ENCODE data around the gene DCAF16.

DCAF16 gene

DNA sequence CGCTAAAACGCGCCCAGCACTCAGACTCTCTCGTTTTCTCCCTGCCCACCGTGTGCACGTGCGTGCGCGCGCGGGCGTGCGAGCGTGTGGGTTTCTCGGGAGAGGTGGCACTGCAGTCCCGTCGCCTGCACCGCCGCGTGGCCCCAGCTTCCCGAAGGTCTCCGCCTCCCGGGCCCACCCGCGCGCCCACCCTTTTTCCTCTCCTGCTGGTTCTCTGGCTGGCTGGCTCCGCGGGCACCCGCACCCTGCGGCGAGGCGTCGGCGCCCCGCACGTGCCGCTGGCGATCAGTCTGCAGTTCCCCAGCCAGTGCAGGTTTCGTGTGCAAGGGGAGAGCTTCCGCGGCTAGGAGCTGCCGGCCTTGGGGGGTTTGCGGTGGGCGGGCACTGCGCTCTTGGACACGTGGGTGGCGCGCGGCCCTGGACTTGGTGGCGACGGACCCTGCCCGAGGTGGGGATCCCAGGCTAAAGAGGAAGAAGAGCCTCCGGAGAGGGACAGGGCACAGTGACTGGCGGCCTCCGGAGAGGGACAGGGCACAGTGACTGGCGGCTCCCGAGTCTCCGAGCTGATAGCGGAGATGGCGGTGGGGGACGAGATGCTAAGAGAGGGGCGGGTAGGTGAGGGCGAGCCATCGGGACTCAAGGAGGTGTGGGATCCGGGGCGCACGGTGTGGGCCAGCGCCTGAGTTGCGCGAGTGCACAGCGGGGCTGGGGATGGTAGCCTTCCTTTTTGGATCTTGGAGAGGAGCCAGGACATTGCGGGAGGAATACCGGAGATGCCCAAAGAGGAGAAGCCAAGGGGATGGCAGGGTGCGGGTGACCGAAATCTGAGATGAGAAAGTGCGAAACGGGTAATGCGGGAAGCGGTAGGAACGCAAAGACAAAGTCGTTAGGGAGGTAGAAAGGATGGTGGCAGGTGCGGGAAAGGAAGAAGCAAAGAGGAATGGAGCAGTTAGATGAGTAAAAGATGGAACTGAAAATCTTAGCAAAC is 29.0 kb downstream of the DCAF16 start, which contains the start of gene FAM184B:
Gene FAM184B, minus strand, starts transcription at position 322 of the 988 bp plus-strand sequence. CDS start 322 bp downstream, outside the sequence.
- peak; percentile 14 for DNase-seq

DNA sequence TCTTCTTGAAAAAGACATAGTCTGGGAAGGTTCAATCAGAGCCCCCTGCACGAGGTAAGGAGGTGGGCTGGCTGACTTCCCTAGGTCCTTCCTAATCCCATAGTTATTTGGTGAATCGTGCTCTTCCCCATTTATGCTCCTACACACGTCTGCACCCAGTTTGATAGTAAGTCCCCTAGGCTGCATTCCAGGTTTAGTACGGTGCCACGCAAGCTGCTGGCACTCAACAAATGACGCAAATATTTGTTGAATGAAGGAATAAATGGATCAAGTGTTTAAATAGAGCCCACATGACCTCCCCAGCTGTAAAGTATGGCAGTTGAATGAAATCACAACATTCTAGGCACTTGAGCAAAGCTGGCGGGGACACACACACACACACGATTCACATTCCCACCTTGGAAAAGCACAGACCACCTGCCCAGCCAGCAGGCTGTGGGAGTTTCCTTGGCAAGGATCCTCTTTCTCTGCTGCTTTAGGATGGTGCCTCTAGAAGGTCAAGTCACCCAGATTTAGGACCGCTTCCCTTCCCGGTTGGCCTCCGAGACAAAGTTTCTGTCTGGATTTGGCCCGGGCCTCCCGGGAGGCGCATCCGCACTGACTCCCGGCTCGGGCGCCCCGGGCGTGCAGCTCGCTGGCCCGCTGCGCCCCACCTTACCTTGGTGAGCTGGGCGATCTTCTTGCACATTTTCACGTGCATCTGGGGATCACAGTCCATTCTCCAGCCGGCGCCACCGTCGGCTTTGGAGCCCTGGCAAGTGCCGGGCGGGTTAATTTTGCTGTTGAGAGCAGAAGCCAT is 29.9 kb downstream of the DCAF16 start:
- peak; percentile 57 for DNase-seq

DNA sequence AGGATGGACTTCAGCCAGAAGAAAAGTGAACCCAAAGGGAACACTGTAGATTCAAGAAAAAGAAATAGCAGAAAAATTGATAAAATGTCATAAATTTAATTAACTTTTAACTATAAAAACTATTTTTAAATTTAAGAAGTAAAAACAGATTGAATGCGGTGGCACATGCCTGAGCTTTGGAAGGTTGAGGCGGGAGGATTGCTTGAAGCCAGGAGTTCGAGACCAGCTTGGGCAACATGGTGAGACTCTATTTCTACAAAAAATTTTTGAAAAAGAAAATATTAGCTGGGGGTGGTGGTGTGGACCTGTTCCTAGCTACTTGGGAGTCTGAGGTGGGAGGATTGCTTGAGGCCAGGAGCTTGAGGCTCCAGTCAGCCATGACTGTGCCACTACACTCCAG is 32.1 kb downstream of the DCAF16 start:
- no peak for DNase-seq

DNA sequence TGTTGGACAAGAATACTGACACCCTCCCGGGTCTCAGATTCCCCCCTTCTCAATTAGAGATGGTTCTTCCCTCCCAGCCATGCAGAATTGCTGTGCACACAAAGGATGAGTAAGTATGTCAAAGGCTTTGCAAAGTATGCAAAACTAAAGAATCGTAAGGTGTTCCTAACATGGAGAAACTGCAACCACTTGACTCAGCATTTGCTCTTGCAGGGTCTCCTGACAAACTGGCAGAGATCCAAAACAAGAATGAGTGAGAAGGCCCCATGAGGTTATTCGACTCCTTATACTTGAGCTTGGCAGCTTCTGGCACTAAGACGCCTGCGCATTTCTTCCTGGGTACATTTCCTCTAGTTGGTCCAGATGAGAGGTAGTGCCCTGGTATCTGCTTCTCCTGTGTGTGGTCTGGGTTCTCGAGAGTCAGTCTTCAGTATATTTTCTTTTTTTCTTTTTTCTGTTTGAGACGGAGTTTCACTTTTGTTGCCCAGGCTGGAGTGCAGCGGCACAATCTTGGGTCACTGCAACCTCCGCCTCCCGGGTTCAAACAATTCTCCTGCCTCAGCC is 37.3 kb downstream of the DCAF16 start:
- no peak for DNase-seq

DNA sequence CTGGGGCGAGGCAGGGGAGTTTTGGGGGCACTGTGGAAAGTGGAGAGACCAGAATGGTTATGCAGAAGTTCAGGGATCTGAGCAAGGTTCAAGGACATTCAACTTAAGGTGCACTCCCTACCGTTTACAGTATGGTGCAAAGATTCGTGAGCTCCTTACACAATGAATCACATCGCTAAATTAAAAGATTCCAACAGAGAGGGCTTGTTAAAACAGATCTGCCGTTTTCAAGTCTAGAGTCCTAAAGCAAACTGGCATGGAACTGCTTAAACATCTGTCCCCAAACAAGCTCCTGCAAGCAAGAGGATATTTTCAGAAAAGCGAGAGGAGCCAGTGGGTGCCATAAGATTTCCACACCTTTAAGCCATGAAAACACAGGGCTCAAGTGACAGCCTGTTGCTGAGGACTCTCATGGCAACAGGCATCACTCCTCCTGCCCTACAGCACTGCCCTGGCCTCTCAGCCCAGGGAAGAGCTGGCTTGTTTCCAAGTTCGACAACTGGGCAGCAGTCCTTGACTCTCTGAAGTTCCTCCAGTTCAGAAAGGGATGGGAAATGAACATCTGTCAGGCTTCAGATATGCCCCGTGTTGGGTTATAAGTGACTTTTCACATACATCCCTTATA is 39.2 kb downstream of the DCAF16 start:
- DNase-seq, result no peak

DNA sequence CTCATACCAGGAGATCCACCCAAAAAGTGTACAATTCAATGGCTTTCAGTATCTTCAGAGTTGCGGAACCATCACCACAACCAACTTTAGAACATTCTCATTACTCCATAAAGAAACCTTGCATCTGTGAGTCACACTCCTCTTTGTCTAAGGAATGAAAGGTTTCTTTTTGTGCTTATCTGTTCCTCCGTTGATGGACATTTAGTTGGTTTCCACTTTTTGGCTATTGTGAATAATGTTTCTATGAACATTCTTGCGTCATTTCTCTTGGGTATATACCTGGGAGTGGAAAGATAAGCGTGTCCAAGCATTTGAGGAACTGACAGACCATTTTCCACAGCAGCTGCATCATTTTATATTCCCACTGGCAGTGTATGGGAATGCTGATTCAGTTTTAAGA is 39.7 kb downstream of the DCAF16 start:
- DNase-seq, result no peak

DNA sequence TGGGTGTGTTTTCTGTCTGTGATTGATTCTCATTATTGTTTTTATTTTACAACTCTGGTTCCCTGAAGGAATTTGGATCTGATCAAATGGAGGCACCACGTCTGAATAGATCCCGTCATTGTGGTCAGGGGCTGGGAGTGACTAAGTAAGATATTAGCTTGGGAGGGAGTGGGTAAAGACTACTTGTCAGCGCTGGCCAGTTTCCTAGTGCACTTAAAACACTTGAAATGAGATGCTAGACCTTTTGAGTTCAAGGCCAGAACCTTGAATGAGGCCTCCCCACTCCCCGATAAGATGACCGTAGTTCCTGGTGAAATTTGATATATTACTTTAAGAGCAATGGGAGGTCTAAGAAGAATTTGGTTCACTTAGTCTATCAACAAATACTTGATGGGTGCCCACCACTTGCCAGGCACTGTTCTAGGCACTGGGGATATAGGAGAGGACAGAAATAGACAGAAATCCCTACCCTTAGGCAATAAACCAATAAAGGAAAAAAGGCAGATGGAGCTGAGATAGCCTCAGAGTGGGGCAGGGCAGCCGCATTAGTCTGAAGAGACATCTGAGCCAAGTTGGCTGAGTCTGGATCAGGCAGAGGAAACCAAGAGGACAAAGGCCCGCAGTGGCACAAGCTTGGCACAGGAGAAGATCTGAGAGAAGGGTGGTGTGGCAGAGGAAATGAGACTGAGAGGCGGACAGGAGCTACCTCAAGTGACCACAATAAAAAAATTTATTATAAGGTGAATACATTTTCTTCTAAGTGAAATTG is 41.0 kb downstream of the DCAF16 start:
- no peak for DNase-seq

DNA sequence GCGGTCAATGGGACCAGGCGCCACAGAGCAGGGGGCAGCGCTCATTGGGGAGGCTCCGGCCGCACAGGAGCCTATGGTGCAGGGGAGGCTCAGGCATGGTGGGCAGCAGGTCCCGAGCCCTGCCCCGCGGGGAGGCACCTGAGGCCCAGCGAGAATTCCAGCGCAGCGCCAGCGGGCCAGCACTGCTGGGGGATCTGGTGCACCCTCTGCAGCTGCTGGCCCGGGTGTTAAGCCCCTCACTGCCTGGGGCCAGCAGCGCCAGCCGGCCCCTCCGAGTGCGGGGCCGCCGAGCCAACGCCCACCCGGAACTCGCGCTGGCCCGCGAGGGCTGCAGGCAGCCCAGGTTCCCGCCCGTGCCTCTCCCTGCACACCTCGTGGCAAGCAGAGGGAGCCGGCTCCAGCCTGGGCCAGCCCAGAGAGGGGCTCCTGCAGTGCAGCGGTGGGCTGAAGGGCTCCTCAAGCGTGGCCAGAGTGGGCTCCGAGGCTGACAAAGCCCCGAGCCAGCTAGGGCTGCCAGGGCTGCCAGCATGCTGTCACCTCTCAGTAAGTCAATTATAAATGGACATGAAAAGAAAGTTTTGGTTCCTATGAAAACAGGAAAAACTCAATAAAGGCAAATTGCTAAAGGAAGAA is 43.6 kb downstream of the DCAF16 start:
- no peak for DNase-seq

DNA sequence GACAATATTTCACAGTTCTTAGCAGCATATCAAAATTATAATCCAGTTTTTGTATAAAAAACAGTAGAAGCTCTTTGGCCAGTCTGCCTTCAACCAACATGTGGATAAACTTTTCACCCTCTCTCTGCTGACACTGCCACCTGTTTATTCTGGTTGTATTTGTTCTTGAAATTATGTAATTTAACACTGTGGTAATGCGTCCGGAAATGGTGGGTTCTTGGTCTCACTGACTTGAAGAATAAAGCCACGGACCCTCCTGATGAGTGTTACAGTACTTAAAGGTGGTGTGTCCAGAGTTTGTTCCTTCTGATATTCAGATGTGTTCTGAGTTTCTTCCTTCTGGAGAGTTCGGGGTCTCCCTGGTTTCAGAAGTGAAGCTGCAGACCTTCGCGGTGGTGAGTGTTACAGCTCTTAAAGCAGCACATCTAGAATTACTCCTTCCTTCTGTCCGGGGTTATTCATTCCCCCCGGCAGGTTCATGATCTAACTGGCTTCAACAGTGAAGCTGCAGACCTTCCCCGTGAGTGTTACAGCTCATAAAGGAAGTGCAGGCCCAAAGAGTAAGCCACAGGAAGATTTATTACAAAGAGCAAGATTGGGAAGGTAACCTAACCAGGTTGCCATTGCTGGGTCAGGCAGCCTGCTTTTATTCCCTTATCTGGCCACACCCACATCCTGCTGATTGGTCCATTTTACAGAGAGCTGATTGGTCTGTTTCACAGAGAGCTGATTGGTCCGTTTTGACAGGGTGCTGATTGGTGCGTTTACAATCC is 44.9 kb downstream of the DCAF16 start:
- no peak for DNase-seq

DNA sequence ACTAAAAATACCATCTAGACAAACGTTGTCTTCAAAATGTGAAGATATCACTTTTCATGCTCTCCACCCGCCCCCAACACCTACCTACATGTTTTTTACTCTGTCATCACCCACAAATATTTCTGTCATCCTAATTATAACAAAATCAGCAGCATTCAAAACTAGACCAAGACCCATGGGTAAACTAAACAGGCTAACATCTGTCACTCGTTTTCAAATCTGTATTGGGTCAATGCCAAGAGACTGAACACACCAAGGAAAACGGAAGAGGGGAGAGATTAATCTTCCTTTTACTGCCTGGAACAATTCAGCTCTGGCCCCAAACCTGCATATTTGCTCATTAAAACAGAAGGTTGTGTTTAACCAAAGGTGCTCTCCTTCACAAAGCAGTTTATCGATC is 46.6 kb downstream of the DCAF16 start:
- DNase-seq, result no peak

DNA sequence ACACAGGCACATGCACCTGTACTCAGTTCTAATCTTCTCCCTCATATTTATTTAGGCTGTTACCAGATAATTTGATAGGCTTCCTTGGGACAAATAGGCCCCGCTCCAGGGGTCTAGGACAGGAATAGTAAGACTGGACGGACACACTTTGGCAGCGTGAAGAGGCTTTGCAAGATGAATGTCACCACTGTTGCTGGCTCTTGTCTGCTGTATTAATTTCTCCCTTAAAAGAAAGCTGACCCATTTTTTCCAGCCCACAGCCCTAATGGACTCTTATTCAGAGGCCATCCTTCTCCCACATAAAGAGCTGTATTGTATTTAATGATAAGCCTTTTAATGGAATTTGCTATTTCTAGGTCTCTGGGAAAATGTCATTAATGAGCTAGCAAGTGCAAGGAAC is 47.1 kb downstream of the DCAF16 start:
- no peak for DNase-seq

DNA sequence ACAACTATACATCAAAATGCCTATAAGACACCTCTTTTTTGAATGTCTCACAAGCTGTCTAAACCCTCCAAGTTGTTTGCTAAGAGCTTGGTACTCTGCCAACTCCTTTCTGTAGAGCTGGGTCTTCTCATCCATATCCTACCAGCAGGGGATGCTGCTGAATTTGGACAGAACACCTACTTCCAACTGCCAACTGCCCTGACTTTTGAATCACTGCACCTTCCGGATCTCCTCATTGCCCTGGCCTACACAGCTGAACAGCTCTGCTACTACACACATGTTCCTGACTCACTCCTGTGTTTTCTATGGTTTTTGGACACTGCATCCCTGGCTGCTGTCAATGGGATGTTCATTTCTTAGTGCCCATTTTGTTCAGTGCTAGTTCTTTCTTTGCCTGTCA is 47.8 kb downstream of the DCAF16 start:
- peak; percentile 18 for DNase-seq

DNA sequence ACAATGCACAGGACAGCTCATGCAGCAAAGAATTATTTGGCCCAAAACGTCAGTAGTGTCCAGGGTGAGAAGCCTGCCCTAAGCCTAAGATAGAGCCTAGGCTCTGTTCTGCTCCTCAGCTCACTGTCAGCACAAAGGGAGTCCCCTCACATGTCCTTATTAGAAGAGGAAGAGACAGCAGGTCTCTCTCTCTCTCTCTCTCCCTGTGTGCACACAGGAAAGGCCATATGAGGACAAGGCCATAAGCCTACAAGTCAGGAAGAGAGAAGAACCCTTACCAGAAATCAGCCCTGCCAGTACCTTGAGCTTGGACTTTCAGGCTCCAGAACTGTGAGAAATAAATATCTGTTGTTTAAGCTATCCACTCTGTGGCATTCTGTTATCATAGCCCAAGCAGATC is 49.5 kb downstream of the DCAF16 start:
- DNase-seq, result no peak

DNA sequence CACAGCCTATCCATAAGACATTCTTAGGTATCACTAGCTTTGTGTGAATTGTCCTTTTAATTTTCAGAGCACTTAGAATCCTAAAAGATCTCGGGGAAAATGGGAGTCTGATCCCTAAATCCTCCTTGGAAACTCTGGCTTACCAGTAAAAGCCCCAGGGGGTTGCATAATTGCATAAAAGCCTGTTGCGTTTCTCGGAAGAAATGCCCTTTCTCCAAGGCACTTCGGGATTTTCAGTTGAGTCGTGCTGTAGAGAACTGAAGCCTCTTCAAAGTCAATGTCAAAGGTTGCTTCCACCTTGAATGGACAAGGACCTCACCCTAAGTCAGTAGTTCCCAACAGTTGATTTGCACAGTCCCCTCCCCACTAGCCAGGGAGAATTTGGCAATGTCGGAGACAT is 49.9 kb downstream of the DCAF16 start:
- DNase-seq, result no peak

DNA sequence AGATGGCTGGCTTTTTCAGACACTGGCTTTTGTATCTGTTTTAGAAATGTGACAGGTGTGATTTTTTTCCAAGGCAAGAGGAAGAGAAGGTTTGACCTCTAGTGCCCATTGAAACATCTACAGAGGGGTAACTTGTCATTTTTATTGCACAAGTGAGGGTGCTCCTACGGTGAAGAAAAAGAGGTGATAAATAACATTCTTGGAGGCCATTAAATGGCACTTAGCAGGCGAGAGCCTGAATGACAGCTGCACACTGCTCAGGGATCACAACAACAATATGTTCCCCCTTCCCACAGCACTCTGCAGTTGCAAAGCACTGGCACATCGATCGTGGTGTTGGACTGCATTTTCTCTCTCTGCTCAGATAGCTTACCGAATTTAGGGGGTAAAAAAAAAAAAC is 52.1 kb downstream of the DCAF16 start:
- DNase-seq, result no peak

DNA sequence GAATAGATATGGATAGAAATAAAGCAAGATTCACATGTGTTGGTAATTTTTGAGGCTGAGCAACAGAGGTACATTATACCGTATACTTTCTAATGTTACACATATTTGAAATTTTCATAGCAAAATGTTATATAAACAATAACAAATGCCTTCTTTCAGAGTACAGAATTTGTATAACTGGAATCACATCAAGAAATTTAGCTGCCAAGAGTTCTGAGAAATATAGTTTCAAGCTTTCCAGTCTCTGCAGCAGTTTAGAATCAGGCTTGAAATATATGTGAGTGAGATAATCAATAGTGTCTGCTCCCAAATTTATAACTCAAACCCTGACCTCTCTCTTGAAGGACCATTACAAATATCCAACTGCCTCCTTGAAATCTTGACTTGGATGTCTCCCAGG is 52.9 kb downstream of the DCAF16 start:
- no peak for DNase-seq

DNA sequence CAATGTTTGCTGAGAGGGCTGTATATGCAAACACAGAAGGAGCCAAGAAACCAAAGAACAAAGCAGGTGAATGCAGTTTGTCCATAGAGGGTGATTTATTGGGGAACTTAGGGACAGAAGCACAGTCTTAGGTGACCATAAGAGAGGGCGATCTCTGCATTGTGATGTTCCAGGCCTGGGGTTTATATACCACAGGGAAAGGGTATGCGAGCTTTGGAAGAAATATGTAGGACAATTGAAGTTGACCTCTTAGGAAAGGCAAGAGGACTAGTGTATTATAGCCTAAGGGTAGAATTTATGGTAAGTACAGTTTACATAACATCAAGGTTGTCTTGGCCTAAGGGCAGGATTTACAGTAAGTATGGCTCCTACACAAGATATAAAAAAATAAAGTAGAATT is 56.9 kb downstream of the DCAF16 start:
- no peak for DNase-seq
